ENCODE results near the gene MYO1B.

- TF ChIP-seq POLR2A (IDR thresholded peaks at IDR 0.05), result no peak
- TF ChIP-seq CTCF (IDR thresholded peaks at IDR 0.05), result no peak
- no peak for TF ChIP-seq EP300 (IDR thresholded peaks at IDR 0.05)
- no peak for TF ChIP-seq POLR2AphosphoS5 (IDR thresholded peaks at IDR 0.05)
These were observed 73.0 kb downstream of the MYO1B start for GRCh38 chr2:191318037-191318728.

Measured in sigmoid colon (tissue), 4 donors.